Measurements from ENCODE around the gene PTK6.

- TF ChIP-seq IKZF4 (CRISPR knock-in tag; IDR thresholded peaks at IDR 0.05; ENCODE audit: borderline replicate concordance, low read depth, not compliant biosample characterization): no peak
- TF ChIP-seq ZNF644 (CRISPR knock-in tag; IDR thresholded peaks at IDR 0.05; ENCODE audit: low read depth): no peak
- no peak for TF ChIP-seq RERE (CRISPR knock-in tag; IDR thresholded peaks at IDR 0.05; ENCODE audit: low read depth)
- TF ChIP-seq MAX (IDR thresholded peaks at IDR 0.05): no peak
- no peak for TF ChIP-seq ARID3A (IDR thresholded peaks at IDR 0.05; ENCODE audit: low read depth, low read length)
- TF ChIP-seq YY1 (IDR thresholded peaks at IDR 0.05; ENCODE audit: insufficient read depth, insufficient replicate concordance, low read depth, low read length): no peak
- TF ChIP-seq TBL1XR1 (IDR thresholded peaks at IDR 0.05; ENCODE audit: borderline replicate concordance, low read length, partially characterized antibody): no peak
- TF ChIP-seq POLR2A (IDR thresholded peaks at IDR 0.05; ENCODE audit: insufficient read depth in 1 of 2, low read depth in 2 of 2, low read length in 2 of 2): no peak
- TF ChIP-seq CREM (IDR thresholded peaks at IDR 0.05): no peak
- no peak for TF ChIP-seq CREM (CRISPR knock-in tag; IDR thresholded peaks at IDR 0.05)
These were observed 45.4 kb downstream of the PTK6 start for GRCh38 chr20:63491635-63492230.

All from HepG2 (cell line).